ENCODE results near the gene PLA2G4D. TPM values are rescaled to one million over a fixed set of nuclear protein-coding genes. Genes with fewer than 3 reads are reported as not detected.

Gene PLA2G4D
- total RNA-seq, 2 experiments from 2014 or later: not detected

DNA sequence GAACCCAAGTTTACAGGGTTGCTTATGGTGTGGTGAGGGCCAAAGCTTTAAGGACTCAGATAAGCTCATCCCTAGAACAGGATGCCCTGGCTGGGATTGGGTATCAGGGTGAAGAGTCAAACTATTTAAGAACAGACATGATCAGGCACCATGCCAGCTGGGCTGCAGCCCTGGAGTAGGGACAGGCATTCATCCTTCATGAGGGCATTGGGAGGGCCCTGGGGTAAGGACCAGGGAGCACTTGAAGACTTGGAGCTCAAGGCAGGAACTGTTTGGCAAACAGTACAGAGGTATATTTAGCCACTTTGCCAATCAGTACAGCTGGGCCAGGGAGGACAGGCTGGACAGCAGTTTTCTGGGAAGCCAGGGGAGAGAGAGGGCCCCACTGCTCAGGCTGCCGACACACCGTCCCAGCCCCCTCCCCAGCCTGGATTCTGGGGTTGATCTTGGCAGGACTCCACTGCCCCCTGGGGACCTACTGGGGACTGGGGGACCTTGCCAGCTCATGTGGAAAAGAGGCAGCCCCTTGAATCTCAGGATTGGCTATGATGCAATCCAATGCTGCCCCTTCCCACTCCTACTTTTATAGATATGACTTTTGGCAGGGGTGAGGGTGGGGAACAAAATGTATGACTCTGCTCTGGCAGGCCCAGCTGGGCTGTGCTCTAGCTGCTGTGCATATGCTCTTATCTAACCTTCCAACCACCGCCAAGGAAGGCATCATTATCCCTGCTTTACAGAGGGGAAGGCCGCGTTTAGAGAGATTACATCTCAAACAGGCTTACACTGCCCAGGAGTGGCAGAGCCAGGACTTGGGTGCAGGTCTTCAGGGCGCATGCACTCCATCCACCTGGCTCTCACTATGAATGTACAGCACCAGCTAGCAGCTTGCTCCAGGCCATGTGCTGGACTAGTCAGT lies 75.8 kb downstream of the PLA2G4D start:
- peaks cover 4% of the 10 kb centered on the region for H3K27me3 Mint-ChIP-seq
- POLR2A ChIA-PET: no interaction called here
- H3K4me1 Mint-ChIP-seq: no peaks in the 10 kb centered on the region
- H3K4me3 Mint-ChIP-seq: no peak overlapping the region
- ATAC-seq (ENCODE audit: low read depth): no peak
- H3K36me3 Mint-ChIP-seq: no peaks in the 10 kb centered on the region
- H3K9me3 Mint-ChIP-seq: no peaks in the 10 kb centered on the region
- DNase-seq: no peak
- H3K27ac Mint-ChIP-seq: no peak overlapping the region

Other genes starting within 250 kb of the PLA2G4D start
- 1 to 10 TPM; 1.1 to 1.6 TPM for gene SPTBN5, start 200.5 kb downstream of the PLA2G4D start, total RNA-seq
- 1 to 10 TPM; 8.4 to 9.5 TPM for gene EHD4, start 122.0 kb downstream of the PLA2G4D start, total RNA-seq
- not detected for gene PLA2G4E, start 73.5 kb downstream of the PLA2G4D start, total RNA-seq
- gene PLA2G4F, start 62.1 kb upstream of the PLA2G4D start, total RNA-seq: not detected
- gene VPS39, start 113.7 kb upstream of the PLA2G4D start, total RNA-seq: 10 to 100 TPM; 88.8 to 91.7 TPM
- 10 to 100 TPM; 38.3 to 38.6 TPM for gene GANC, start 178.6 kb upstream of the PLA2G4D start, total RNA-seq
- 10 to 100 TPM; 39.1 to 42.0 TPM for gene TMEM87A, start 178.9 kb upstream of the PLA2G4D start, total RNA-seq